PC-3 (cell line): ENCODE data around the gene TRPM2. TPM values are rescaled to one million over a fixed set of nuclear protein-coding genes. Genes with fewer than 3 reads are reported as not detected.

Source experiments
- ATAC-seq: fragments of 200-7000 bp; cut with Tn5 transposase; 2 replicates; pipeline ENCODE4 v1.9.1; 2020; ENCODE audit warnings: mild to moderate bottlenecking, moderate library complexity
- BruUV-seq: library from RNA; stranded (reverse); fragments of 400-500 nt; replicated peaks from 2 replicates; lab custom pipeline; 2021; lab: Mats Ljungman, UMichigan
- CTCF ChIA-PET: fragments of 300-600 bp; sonication (Branson Sonifier 250); formaldehyde crosslinking; loops from one replicate; lab custom pipeline; 2022; ENCODE audit warnings: antibody characterized with exemption; lab: Charles Lee
- POLR2A ChIA-PET: fragments of 300-600 bp; sonication (Branson Sonifier 250); formaldehyde crosslinking; loops from one replicate; lab custom pipeline; 2022; ENCODE audit warnings: antibody characterized with exemption; ENCODE audit not compliant: unreplicated experiment; lab: Charles Lee
- DNase-seq: peaks from one replicate; pipeline ENCODE4 v3.0.0-alpha.2; 2015
- H2AFZ ChIP-seq: fragments of 300-600 bp; sonication (generic); 2 replicates; pipeline ENCODE4 v1.6.0; 2016; ENCODE audit warnings: antibody characterized with exemption, low read length
- H3F3A ChIP-seq: fragments of 300-600 bp; sonication (generic); one replicate; pipeline ENCODE4 v1.6.0; 2017; ENCODE audit warnings: antibody characterized with exemption, low read length, control low read depth, mild to moderate bottlenecking; ENCODE audit not compliant: unreplicated experiment
- H3K27ac ChIP-seq: fragments of 300-600 bp; sonication (generic); 2 replicates; pipeline ENCODE4 v1.5.1; 2016; ENCODE audit warnings: mild to moderate bottlenecking, low read length
- H3K27me3 ChIP-seq: fragments of 300-600 bp; sonication (generic); 2 replicates; pipeline ENCODE4 v1.6.1; 2016; ENCODE audit warnings: low read length, mixed read lengths
- H3K36me3 ChIP-seq: fragments of 300-600 bp; sonication (generic); 2 replicates; pipeline ENCODE4 v1.6.1; 2016; ENCODE audit warnings: low read depth, mixed run types, low read length, mixed read lengths
- H3K4me1 ChIP-seq: fragments of 300-600 bp; sonication (generic); 2 replicates; pipeline ENCODE4 v1.5.1; 2016; ENCODE audit warnings: low read length; ENCODE audit not compliant: insufficient read depth
- H3K4me2 ChIP-seq: fragments of 300-600 bp; sonication (generic); 2 replicates; pipeline ENCODE4 v1.6.0; 2016; ENCODE audit warnings: low read length
- H3K4me3 ChIP-seq: fragments of 300-600 bp; sonication (generic); 2 replicates; pipeline ENCODE4 v1.5.1; 2016; ENCODE audit warnings: mild to moderate bottlenecking, low read length, mixed read lengths
- H3K79me2 ChIP-seq: fragments of 300-600 bp; sonication (generic); 2 replicates; pipeline ENCODE4 v1.6.1; 2017; ENCODE audit warnings: low read length, mixed read lengths
- H3K9ac ChIP-seq: fragments of 300-600 bp; sonication (generic); 2 replicates; pipeline ENCODE4 v1.6.0; 2016; ENCODE audit warnings: mild to moderate bottlenecking, low read length
- H3K9me2 ChIP-seq: fragments of 300-600 bp; sonication (generic); replicated peaks from 2 replicates; pipeline ENCODE4 v1.6.1; 2016; ENCODE audit warnings: mixed run types, low read length, mixed read lengths
- H3K9me3 ChIP-seq: fragments of 300-600 bp; sonication (generic); 2 replicates; pipeline ENCODE4 v1.6.1; 2016; ENCODE audit warnings: low read length, mixed read lengths
- H4K20me1 ChIP-seq: fragments of 300-600 bp; sonication (generic); 2 replicates; pipeline ENCODE4 v1.6.1; 2016; ENCODE audit warnings: low read length, mixed read lengths
- CTCF ChIP-seq: fragments of 300-600 bp; sonication (generic); conservative IDR thresholded peaks from 2 replicates; pipeline ENCODE4 v1.5.1; 2017; ENCODE audit warnings: antibody characterized with exemption, low read depth, mild to moderate bottlenecking, low read length
- EZH2 ChIP-seq: fragments of 300-600 bp; sonication (generic); IDR thresholded peaks from one replicate; pipeline ENCODE4 v1.6.1; 2017; ENCODE audit warnings: antibody characterized with exemption, mild to moderate bottlenecking, low read length; ENCODE audit not compliant: unreplicated experiment
- EZH2phosphoT487 ChIP-seq: fragments of 300-600 bp; sonication (generic); IDR thresholded peaks from 2 replicates; pipeline ENCODE4 v1.6.1; 2018; ENCODE audit warnings: mild to moderate bottlenecking, antibody characterized with exemption, low read length, borderline replicate concordance
- intact Hi-C: fragments of 100-400 bp; cut with micrococcal nuclease; formaldehyde crosslinking; loops from 2 replicates; pipeline ENCODE4 v1.9.0; 2023
- total RNA-seq: library from RNA; depleted of rRNA; stranded (reverse); fragments of >200 nt; gene quantifications from 2 replicates; pipeline ENCODE4 v1.2.3, GENCODE V29; 2014

TRPM2 gene
- total RNA-seq, 1 experiment from 2014 or later, result 50.0 TPM

DNA sequence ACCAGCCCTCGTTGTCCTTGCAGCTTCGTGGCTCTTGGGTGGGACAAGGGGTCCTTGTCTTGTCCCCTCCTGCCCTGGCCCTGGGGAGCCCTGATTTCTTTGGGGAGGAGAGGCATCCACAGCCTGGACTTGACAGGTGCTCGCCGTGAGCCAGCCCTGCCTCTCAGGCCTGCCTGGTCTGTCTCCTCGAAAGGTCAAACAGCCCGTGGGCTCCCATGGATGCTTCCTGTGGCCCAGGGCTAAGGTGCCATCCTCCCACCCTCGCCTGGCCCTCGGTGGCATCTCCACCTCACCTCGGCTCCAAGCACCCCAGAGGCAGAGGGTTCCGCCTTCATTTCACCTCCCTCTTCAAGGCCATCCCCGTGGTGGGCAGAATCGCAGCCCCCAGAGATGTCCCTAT lies 110.9 kb downstream of the TRPM2 start:
- Histone ChIP-seq H3K27me3 (no peaks in the 10 kb centered on the region), H3K9me2 (no peaks in the 10 kb centered on the region), H3F3A (no peaks in the 10 kb centered on the region), H3K27ac (no peak overlapping the region), H3K4me2 (no peak overlapping the region), H3K9ac (no peak overlapping the region), H3K4me1 (no peaks in the 10 kb centered on the region), H3K79me2 (no peaks in the 10 kb centered on the region), H4K20me1 (no peaks in the 10 kb centered on the region), H3K36me3 (no peaks in the 10 kb centered on the region), H3K9me3 (no peaks in the 10 kb centered on the region), H2AFZ (no peak overlapping the region), H3K4me3 (no peak overlapping the region)
- no TSS peak for BruUV-seq
- ATAC-seq (no peak), DNase-seq (no peak)
- intact Hi-C loops, result no loop called here
- CTCF ChIA-PET, result no interaction called here
- no peak for TF ChIP-seq EZH2
- TF ChIP-seq CTCF, result no peak
- no peak for TF ChIP-seq EZH2phosphoT487
- POLR2A ChIA-PET, result no interaction called here

DNA sequence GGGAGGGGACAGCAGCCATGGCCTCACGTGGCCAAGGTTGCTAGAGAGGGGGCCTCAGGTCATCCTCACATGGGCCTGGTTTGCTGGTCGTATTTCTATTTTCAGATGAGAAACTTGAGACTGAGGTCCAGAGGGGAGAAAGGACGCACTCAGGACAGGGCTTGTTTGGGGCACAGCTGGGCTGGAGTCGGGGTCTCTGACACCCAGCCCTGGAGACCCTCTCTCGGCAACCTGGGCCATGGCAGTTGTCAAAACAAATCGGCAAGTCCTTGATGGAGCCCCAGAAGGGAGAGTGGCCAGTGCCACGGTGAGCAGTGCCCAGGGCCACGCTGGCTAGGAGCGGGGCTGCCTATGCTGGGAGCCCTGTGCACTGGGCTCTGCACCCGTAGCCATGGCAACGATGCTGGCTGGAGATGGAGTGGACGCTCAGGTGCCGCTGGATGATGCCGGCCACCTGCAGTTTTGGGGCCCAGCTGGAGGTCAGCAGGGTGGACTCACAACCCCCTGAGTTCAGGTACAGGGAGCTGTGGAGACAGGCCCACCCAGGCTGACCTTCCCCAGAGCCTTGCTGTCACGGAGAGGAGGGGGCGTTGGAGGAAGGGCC lies 113.0 kb downstream of the TRPM2 start:
- CTCF ChIA-PET, result no interaction called here
- H3K9ac ChIP-seq, result no peak overlapping the region
- TF ChIP-seq EZH2phosphoT487 (no peak), EZH2 (no peak), CTCF (no peak)
- H3K9me3 ChIP-seq, result no peaks in the 10 kb centered on the region
- no peaks in the 10 kb centered on the region for H3F3A ChIP-seq
- H2AFZ ChIP-seq, result no peak overlapping the region
- H3K4me2 ChIP-seq, result no peak overlapping the region
- POLR2A ChIA-PET, result no interaction called here
- H3K27me3 ChIP-seq, result no peaks in the 10 kb centered on the region
- BruUV-seq, result no TSS peak
- intact Hi-C loops, result no loop called here
- H3K36me3 ChIP-seq, result no peaks in the 10 kb centered on the region
- no peaks in the 10 kb centered on the region for H3K4me1 ChIP-seq
- H3K4me3 ChIP-seq, result no peak overlapping the region
- H3K27ac ChIP-seq, result no peak overlapping the region
- no peaks in the 10 kb centered on the region for H3K79me2 ChIP-seq
- H3K9me2 ChIP-seq, result no peaks in the 10 kb centered on the region
- ATAC-seq (no peak), DNase-seq (no peak)
- no peaks in the 10 kb centered on the region for H4K20me1 ChIP-seq

- CTCF ChIA-PET, result no interaction called here
These were observed 113.8 kb downstream of the TRPM2 start for GRCh38 chr21:44466996-44467858.

More at GRCh38 chr21:44466996-44467858, 113.8 kb downstream of the TRPM2 start:
- Histone ChIP-seq H3K27me3 (no peaks in the 10 kb centered on the region; the same call in 1 of the 2 replicates), H3K9me2 (no peaks in the 10 kb centered on the region), H3K4me1 (no peaks in the 10 kb centered on the region), H3K9me3 (no peaks in the 10 kb centered on the region), H3K9ac (no peak overlapping the region), H3K4me3 (no peak overlapping the region), H3K4me2 (no peak overlapping the region), H3F3A (no peaks in the 10 kb centered on the region), H3K36me3 (no peaks in the 10 kb centered on the region), H3K79me2 (no peaks in the 10 kb centered on the region), H2AFZ (no peak overlapping the region), H4K20me1 (no peaks in the 10 kb centered on the region), H3K27ac (no peak overlapping the region)
- no TSS peak for BruUV-seq
- intact Hi-C loops, result no loop called here
- TF ChIP-seq CTCF (no peak), EZH2 (no peak), EZH2phosphoT487 (no peak)
- DNase-seq (no peak), ATAC-seq (no peak)
- POLR2A ChIA-PET, result no interaction called here
